GM21390 (cell line): ENCODE results near the gene LY6G6C.

ENCODE experiments used
- ATAC-seq: cut with Tn5 transposase; IDR thresholded peaks from one replicate; pipeline ENCODE4 v1.9.1; 2021; ENCODE audit not compliant: unreplicated experiment

LY6G6C gene

GRCh38 chr6:31727717-31728671 is 6.4 kb upstream of the LY6G6C start:
- no peak for ATAC-seq

DNA sequence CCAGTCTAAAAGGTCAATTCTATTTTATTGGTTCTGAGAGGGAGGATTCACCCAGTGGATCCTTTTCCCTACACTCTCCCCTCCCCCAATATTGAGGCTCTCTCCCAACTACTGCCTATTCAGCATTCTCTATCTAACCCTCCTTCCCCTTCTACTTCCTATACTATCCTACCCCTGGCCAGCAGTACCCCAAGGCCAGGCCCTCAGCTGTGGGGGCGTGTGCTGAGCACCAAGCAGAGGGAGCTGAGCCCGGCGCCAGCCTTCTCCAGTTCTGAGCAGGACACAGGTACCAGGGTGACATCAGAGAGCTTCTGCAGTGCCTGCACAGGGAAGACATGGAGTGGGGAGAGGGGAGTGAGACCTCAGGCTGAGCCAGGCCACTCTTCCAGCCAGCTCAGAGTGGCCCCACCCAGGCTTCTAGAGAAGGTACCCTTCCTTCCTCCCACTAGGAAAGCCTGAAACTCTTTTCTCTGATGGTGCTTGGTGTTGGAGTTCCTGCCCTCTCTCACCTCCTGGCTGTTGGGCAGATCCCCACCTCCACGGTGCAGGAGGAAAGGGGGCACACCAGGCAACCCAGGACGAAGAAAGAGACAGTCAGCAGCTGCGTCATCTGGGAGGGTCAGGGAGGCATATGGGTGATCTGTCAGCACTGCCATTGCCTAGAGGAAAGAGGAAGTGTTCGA is 5.6 kb upstream of the LY6G6C start:
- ATAC-seq = no peak

DNA sequence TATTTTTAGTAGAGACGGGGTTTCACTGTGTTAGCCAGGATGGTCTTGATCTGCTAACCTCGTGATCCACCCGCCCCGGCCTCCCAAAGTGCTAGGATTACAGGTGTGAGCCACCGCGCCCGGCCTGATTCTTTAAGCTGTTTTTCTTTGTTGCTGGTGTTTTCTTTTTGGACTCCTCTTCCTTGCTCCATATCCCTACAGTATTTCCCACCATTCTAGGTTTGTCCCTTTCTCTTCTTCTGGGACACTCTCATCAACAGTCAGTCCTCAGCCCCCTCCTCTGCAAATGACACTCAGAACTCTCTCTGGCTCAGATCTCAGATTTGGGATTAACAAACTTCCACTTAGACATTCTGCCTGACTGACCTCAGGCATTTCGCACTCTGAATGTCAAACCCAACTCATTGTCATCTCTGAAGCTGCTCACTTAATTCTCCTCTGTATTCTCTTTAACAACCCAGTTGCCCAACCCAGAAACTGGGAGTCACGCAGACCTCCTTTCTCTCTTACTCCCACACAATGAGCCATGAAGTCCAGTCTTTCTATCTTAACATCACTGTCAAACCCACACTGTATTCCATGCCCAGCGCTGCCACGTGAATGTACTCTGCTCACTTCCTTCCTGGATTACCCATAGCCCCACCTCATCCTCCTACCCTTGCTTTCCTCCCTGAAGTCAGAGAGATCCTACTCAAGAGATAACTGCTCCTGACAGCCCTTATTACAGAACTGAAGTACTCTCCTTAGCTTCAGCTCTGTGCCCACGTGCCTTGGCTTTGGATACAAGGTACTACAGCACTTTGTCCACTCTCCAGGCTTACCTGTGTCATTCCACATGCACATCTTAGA is 4.2 kb upstream of the LY6G6C start:
- ATAC-seq = no peak

DNA sequence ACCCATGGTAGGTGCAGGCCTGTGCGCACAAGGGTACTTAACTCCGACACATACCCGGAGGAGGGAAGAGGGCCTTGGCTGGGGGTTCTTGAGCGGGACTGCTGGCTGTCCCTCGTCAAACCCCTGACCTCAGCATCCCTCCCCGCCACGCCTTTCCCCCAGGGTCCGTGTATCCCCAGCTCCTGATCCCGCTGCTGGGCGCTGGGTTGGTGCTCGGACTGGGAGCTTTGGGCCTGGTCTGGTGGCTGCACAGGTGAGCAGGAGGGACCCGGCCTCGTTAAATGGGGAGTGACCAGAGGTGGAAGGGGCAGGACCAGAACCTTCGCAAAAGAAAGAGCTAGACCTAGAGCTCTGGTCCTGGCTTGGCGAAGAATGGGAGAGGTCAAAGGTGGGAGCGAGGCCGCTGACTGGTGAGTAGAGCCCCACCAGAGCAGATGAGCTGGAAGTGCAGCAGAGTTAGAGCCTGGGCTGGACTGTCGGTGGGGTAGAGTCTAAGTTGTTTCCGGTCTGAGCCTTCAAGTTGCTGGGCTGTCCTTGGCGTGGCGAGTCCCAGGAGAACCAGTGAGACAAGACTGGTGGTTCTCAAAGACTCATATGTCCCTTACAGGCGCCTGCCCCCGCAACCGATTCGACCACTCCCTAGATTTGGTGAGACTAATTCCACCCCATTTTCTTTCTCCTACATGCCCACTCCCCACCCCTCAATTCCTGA is 2.6 kb upstream of the LY6G6C start:
- ATAC-seq = no peak

DNA sequence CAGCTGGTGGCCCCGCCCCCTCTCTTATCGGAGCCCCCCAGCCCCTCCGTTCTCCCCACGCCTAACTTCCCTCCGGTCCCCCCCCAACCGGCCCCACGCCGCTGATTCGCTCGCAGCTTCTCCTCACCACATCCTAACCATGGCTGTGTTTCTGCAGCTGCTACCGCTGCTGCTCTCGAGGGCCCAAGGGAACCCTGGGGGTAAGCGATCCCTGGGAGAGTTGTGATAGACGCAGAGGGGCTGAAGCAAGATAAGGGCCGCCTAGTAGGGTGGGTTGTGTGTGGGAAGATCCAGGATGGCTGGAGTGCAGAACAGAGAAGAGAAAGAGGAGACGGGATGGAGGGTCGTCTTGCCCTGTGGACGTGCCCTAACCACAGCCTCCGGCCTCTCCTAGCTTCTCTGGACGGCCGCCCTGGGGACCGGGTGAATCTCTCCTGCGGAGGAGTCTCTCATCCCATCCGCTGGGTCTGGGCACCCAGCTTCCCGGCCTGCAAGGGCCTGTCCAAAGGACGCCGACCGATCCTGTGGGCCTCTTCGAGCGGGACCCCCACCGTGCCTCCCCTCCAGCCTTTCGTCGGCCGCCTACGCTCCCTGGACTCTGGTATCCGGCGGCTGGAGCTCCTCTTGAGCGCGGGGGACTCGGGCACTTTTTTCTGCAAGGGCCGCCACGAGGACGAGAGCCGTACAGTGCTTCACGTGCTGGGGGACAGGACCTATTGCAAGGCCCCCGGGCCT is 1.9 kb upstream of the LY6G6C start, which contains the start of gene MPIG6B:
Gene MPIG6B, plus strand, starts transcription at position 129 of the 735 bp plus-strand sequence. Its CDS starts 11 bp downstream, at position 140.
- no peak for ATAC-seq

DNA sequence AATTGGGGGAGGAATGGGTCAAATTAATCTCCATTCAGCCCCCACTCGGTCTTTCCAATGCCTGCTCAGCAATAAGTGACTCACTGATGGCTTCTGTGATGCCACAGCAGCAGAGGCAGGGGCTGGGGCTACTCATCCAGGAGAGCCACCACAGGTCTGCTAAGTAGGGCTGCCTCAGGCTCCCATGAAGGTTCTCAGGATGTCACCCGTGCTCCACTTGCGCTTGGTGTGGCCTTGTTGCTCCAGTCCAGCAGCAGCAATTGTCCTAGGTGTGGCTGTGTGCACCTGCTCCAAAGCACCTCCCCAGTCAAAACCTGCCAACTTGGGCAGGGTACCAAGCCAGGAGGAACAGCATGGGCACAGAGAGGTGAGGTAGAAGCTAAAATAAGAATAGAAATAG is 627 bp upstream of the LY6G6C start:
- ATAC-seq = no peak

GRCh38 chr6:31720196-31720770 is 1.3 kb downstream of the LY6G6C start:
- ATAC-seq = no peak

DNA sequence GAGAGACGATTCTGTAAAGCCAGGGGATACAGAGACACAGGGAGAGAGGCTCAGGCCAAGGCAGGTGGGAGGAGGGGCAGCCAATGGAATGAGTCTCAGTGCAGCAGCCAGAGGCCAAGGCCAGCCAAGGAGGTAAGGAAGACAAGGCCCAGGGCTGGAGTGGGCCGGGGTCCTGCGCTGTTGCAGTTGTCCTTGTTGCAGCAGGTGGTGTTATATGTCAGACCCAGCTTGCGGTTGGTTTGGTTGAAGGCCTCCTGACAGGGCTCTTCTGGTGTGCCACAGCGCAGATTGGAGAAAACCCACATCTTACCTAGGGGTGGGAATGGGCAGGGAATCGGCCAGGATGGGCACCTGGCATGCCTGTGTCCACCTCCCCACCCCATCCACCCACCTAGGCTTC is 2.5 kb downstream of the LY6G6C start:
- ATAC-seq = no peak

DNA sequence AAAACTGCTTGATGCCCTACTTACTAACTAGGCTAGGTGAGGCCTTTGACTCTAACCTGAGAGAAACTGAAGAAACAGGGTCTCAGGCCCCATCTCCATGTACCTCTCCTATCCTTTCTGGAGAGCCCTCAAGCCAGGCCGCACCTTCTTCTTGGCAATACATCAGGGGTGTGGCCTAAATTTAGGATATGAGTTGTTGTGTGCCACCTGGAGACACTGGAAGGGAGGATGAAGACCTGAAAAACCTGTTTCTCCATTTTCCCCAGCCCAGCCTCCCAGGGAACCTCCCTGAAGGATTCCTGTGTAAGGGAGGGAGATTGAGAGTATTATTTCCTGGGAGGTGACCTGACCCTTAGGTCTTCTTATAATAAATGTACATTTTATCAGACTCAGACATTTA is 3.3 kb downstream of the LY6G6C start:
- ATAC-seq = no peak

DNA sequence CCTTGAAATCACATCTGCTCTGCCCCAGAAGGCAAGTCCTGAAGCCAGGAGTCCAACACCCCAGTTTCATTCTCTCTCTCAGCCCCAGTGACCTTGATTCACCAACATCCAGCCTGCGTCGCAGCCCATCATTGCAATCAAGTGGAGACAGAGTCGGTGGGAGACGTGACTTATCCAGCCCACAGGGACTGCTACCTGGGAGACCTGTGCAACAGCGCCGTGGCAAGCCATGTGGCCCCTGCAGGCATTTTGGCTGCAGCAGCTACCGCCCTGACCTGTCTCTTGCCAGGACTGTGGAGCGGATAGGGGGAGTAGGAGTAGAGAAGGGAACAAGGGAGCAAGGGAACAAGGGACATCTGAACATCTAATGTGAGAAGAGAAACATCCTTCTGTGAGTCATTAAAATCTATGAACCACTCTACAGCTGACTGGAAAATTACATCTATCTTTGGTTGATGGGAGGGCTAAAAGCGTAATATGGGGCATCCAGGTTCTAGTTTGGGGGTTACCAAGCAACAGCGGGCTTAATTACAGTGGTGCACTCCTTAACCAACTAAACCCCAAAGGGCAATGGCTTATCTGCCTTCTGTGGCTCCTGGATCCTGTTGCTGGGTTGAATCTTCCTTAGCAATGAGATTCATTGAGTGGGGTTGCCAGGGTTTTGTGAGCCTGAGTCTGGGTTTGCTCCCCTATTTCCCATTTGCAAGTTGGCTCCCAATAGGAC is 3.9 kb downstream of the LY6G6C start:
- no peak for ATAC-seq

DNA sequence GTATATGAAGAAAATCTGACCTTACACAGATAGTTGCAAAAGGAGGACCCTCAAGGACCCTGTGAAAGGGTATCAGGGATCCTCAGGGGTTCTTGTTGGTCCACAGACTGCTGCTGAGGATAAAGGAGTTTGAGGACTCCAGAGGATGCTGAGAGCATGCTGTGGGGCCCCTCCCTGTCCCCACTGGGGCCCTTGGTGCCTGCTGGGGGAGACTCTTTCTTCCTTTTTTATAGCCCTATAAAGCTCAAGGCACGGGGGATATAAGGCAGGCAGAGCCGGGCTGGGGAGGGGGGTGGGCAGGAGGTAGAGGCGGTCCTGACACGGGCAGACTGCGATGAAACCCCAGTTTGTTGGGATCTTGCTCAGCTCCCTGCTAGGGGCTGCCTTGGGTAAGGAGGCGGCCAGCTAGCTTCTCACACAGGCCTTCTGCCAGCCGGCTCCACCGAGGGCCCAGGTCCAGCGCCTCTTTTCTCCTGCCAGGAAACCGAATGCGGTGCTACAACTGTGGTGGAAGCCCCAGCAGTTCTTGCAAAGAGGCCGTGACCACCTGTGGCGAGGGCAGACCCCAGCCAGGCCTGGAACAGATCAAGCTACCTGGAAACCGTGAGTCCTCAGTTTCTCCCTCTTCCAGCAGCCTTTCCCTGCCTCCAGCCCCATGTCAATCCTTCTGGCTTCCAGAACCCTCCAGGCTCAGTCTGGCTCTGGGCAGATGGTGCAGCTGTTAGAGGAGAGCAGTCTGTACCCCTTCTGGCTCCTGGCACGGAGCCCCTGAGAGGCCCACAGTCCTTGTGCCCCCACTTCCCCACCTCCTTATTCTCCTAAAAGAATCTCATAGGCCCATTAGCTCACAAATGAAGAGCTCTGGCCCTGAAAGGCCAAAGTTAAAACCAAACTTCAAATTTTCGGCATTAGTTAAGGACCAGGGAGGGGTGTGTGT is 6.3 kb downstream of the LY6G6C start, which contains the start of gene LY6G6D:
Gene LY6G6D, plus strand, starts transcription at position 327 of the 937 bp plus-strand sequence. Its CDS starts 8 bp downstream, at position 335.
- ATAC-seq = no peak

DNA sequence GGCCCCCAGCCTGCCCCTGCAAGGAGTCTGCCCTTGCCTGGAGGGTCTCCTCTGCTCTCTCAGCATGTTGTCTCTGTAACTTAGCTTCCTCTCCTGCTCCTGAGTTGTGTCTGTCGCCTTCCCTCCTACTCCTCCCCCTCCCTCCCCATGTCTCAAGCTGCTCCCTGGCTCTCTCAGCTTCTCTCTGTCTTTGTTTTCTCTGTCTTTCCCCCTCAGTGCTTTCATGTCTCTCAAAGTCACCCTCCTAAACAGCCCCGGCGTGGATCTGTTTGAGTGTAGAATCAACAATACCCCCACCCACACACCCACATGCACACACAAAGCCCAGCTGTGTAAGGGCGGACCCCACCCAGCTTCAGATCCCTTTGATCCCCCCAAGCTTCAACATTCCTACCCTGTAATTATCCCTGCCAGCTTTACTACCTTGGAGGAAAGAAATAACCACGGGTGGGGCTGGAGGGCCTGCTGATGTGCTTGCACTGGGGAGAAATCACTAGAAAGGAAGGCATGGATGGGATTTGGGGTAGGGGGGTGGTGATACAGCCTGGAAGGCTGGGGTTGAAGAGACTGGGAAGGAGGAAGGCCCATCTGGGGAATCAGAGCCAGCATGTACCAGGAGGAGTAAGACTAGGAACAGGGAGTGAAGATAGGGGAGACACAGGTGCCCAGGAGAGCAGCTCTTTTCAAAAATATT is 7.4 kb downstream of the LY6G6C start:
- no peak for ATAC-seq

DNA sequence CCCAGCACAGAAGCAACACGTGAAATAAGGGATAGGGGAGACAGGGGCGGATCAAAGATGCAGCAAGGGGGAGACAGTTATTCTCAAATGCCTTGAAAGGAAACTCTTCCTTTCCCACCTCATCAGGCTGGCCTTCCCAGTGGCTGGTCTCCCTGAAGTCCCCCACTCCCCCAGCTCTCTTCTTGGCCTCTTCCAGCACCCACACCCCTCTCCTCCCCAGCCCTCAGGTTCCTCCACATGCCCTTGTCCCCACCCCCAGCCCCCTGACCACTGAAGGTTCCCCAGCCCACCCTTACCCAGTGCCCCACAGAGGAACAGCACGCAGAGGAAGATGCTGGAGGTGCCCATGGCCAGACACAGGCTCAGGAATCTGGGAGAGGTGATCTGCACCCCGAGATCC is 8.1 kb downstream of the LY6G6C start:
- ATAC-seq = no peak

DNA sequence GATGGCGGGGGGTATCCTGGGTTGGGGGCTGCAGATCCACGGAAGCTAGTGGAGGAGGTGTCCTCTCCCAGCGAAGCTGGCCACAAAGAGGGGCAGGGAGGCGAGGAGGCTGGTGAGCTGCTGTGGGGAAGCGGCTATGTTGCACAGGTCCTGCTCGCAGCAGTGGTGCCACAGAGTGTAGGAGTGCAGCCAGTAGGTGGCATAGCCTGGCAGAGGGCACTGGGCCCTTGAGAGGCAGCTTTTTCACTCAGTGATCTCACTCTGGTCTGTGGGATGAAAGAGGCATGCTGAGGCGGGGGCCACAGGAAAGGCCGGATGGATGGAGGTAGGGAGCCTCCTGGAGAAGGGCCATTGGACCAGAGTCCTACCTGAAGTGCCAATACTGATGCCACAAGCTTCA is 9.2 kb downstream of the LY6G6C start:
- ATAC-seq = no peak

DNA sequence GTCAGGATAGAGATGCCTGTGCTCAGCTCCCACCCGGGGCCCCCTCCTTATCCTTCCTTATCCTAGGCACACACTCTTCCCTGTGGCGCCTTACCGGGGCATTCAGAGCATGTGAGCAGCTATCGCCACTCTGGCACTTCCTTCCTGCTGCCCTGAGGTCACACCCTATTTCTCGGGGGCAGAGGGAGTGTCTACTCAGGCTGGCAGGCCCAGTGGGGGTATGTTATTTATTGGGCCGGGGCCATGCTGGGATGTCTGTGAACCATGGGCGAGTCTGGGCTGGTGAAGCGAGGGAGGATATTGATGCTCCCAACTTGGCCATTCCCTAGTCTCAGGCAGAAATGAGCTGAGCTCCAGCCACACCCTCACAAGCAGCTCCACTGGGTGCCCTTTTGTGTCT is 10.3 kb downstream of the LY6G6C start:
- ATAC-seq = no peak

DNA sequence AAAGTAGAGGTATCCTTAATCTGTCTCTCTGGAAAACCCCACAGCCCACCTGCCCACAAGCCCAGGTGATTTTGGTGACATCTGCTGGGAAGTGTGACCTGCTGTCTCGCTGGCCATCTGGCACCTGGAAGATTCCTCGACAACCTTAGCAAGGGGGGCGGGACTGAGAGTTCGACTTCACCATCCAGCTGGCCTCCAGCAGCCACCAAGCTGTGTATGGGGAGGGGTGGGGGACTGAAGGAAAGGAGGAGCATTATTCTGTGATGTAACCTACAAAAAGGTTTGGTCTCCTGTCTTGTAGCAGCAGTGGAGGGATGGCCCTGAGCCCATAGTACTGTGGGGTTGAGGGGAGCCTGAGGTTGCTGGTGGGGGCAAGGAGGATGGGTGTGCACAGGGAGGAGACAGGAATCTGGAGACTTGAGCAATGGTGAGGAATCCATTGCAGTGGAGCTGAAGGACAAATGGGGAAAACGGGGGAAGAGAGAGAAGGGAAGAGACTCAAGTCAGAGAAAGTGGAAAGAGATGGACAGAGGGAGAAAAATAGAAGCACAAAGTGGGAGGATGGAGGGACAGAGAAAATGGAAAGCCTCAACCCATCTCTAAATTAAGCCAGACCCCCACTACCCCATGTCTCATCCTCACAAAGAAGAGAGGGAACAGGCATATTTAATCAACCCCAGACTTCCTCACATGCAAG is 10.9 kb downstream of the LY6G6C start:
- no peak for ATAC-seq
